ENCODE data around the gene TNFSF15. TPM values are rescaled to one million over a fixed set of nuclear protein-coding genes. Genes with fewer than 3 reads are reported as not detected.

TNFSF15 gene
- total RNA-seq, 1 experiment from 2014 or later = not detected

GRCh38 chr9:114761523-114761922 is 44.3 kb downstream of the TNFSF15 start:
- Histone ChIP-seq H3K23ac (ENCODE audit: insufficient read length, low read depth, low read length) (no peak overlapping the region), H3K18ac (ENCODE audit: insufficient read length, low read depth, low read length) (no peak overlapping the region), H4K5ac (ENCODE audit: insufficient read length, low read depth, low read length) (no peak overlapping the region), H3K9ac (ENCODE audit: extremely low read depth, insufficient read length, low read length) (no peak overlapping the region), H2BK120ac (ENCODE audit: low read depth, low read length, poor library complexity, severe bottlenecking) (no peak overlapping the region), H3K79me1 (ENCODE audit: insufficient read depth, low read depth, low read length, poor library complexity, severe bottlenecking) (no peaks in the 10 kb centered on the region), H2AFZ (ENCODE audit: low read length) (no peak overlapping the region), H3K9me3 (ENCODE audit: control insufficient read depth, low read depth, low read length) (no peaks in the 10 kb centered on the region), H4K91ac (ENCODE audit: insufficient read length, low read depth, low read length) (no peak overlapping the region), H3K79me2 (ENCODE audit: insufficient read depth, low read length) (no peaks in the 10 kb centered on the region), H3K27ac (ENCODE audit: insufficient read length, low read depth, low read length) (no peak overlapping the region), H3K14ac (ENCODE audit: insufficient read depth, low read length) (no peak overlapping the region), H3K23me2 (ENCODE audit: insufficient read length, low read depth, low read length, poor library complexity, severe bottlenecking) (no peaks in the 10 kb centered on the region), H2BK20ac (ENCODE audit: low read depth, low read length, poor library complexity, severe bottlenecking) (no peak overlapping the region), H2BK12ac (ENCODE audit: insufficient read length, low read depth, low read length) (no peak overlapping the region), H2BK5ac (ENCODE audit: insufficient read length, low read length) (no peak overlapping the region), H3K4me2 (ENCODE audit: insufficient read depth, insufficient read length, low read length) (no peak overlapping the region), H3K56ac (ENCODE audit: insufficient read length, low read depth, low read length) (no peak overlapping the region), H4K8ac (replicated peaks; ENCODE audit: insufficient read length, low read depth, low read length) (no peak overlapping the region), H4K20me1 (ENCODE audit: control insufficient read depth, insufficient read depth, insufficient read length) (no peaks in the 10 kb centered on the region), H3T11ph (ENCODE audit: low read length) (no peak overlapping the region), H3K4ac (ENCODE audit: low read depth, low read length) (no peak overlapping the region), H2AK5ac (ENCODE audit: insufficient read length, low read length) (no peak overlapping the region), H3K4me1 (ENCODE audit: insufficient read depth, low read length) (no peaks in the 10 kb centered on the region), H3K27me3 (ENCODE audit: insufficient read depth, low read length) (no peaks in the 10 kb centered on the region), H2BK15ac (ENCODE audit: low read depth, low read length) (no peak overlapping the region)
- Mint-ChIP-seq H3K27me3 (ENCODE audit: low read depth) (peaks cover 39% of the 10 kb centered on the region), H3K36me3 (ENCODE audit: insufficient read depth in 1 of 3, low read depth in 3 of 3) (no peaks in the 10 kb centered on the region), H3K4me3 (no peak overlapping the region), H3K4me1 (peaks cover 4% of the 10 kb centered on the region in 2 experiments; a peak in 2 of 4 replicates), H3K27ac (no peak overlapping the region), H3K9me3 (no peaks in the 10 kb centered on the region)
- no peak for TF ChIP-seq CTCF (conservative IDR thresholded peaks at IDR 0.05)
- no peak for DNase-seq
- no CpG with 5 or more reads among the region's 2 CpGs for WGBS (ENCODE audit: extremely low coverage, insufficient read length, low lambda C conversion rate)
